Activated CD8-positive, alpha-beta T cell treated with anti-CD3 and anti-CD28 coated beads for 36 hours (primary cell): Measurements from ENCODE around the gene CCDC152. TPM values are rescaled to one million over a fixed set of nuclear protein-coding genes. Genes with fewer than 3 reads are reported as not detected.
"Not testable (repeated sequence)": the region's sequence is repeated elsewhere in the genome, so short reads cannot be mapped to it uniquely, and the experiment has no call there.

Experiments
- ATAC-seq: fragments of 200-7000 bp; cut with Tn5 transposase; one replicate; pipeline ENCODE4 v1.10.0; 2021; ENCODE audit warnings: mild to moderate bottlenecking, moderate library complexity
- CTCF ChIA-PET: fragments of 350-600 bp; sonication (Branson Sonifier 250); formaldehyde crosslinking; loops from one replicate; lab custom pipeline; 2021; ENCODE audit warnings: antibody characterized with exemption; lab: Charles Lee
- POLR2A ChIA-PET: fragments of 350-600 bp; sonication (Branson Sonifier 250); formaldehyde crosslinking; loops from one replicate; lab custom pipeline; 2021; ENCODE audit warnings: antibody characterized with exemption; lab: Charles Lee
- DNase-seq: peaks from one replicate; pipeline ENCODE4 v3.0.0-alpha.2; 2020
- H3K27ac Mint-ChIP-seq: one replicate; pipeline ENCODE4 v1.8.0; 2021; ENCODE audit warnings: mild to moderate bottlenecking, mixed read lengths
- H3K27me3 Mint-ChIP-seq: one replicate; pipeline ENCODE4 v1.8.0; 2021; ENCODE audit warnings: mixed read lengths
- H3K36me3 Mint-ChIP-seq: one replicate; pipeline ENCODE4 v1.8.0; 2021; ENCODE audit warnings: low read depth, mixed read lengths
- H3K4me1 Mint-ChIP-seq: one replicate; pipeline ENCODE4 v1.8.0; 2021; ENCODE audit warnings: low read depth, mixed read lengths
- H3K4me3 Mint-ChIP-seq: one replicate; pipeline ENCODE4 v1.8.0; 2021; ENCODE audit warnings: mild to moderate bottlenecking, moderate library complexity, mixed read lengths
- H3K9me3 Mint-ChIP-seq: one replicate; pipeline ENCODE4 v1.8.0; 2021; ENCODE audit warnings: mixed read lengths
- CTCF ChIP-seq: fragments of 200-600 bp; IDR thresholded peaks from one replicate; pipeline ENCODE4 v1.8.0; 2022; ENCODE audit warnings: antibody characterized with exemption, mild to moderate bottlenecking
- intact Hi-C: fragments of 100-400 bp; cut with micrococcal nuclease; formaldehyde crosslinking; loops from one replicate; pipeline ENCODE4 v1.10.0; 2022
- total RNA-seq, 2 experiments: library from RNA; stranded (reverse); gene quantifications; one replicate each; pipeline ENCODE4 v1.2.3, GENCODE V29; 2021

CCDC152 gene
- total RNA-seq, 2 experiments from 2014 or later: 10.1 to 10.8 TPM

- Mint-ChIP-seq H3K27ac (no peak overlapping the region), H3K4me3 (no peak overlapping the region), H3K9me3 (no peaks in the 10 kb centered on the region), H3K36me3 (no peaks in the 10 kb centered on the region), H3K27me3 (no peaks in the 10 kb centered on the region), H3K4me1 (peaks cover 3% of the 10 kb centered on the region)
- intact Hi-C loops: no loop called here
- ATAC-seq (no peak), DNase-seq (no peak)
- ChIA-PET CTCF (interaction anchor here (0.8 to 1.9 kb wide), 4 partner anchors 43 to 79 kb away, joined by 3 to 8 read pairs (median 3); no protein-coding TSS in a partner anchor), POLR2A (no interaction called here)
- TF ChIP-seq CTCF: no peak
Observed at GRCh38 chr5:42810834-42811590, 54.4 kb downstream of the CCDC152 start.

GRCh38 chr5:42811591-42812446, 55.2 kb downstream of the CCDC152 start, which contains the start of gene SELENOP:
Gene SELENOP (minus strand): TSS chr5:42811892. CDS start chr5:42808353, 3,539 bp downstream.
- H3K4me3 Mint-ChIP-seq: no peak within 1 kb of the TSS
- ChIA-PET CTCF (interaction anchor here (0.8 kb wide), 1 partner anchor 78 kb away, joined by 3 read pairs; no protein-coding TSS in a partner anchor), POLR2A (no interaction called here)
- H3K4me1 Mint-ChIP-seq: peaks cover 3% of the 10 kb centered on the region
- H3K27me3 Mint-ChIP-seq: no peaks in the 10 kb centered on the region
- H3K9me3 Mint-ChIP-seq: no peaks in the 10 kb centered on the region
- no peak within 1 kb of the TSS for H3K27ac Mint-ChIP-seq
- ATAC-seq: no peak
- no peaks in the 10 kb centered on the region for H3K36me3 Mint-ChIP-seq
- no peak for TF ChIP-seq CTCF
- DNase-seq: no peak
- intact Hi-C loops: no loop called here

DNA sequence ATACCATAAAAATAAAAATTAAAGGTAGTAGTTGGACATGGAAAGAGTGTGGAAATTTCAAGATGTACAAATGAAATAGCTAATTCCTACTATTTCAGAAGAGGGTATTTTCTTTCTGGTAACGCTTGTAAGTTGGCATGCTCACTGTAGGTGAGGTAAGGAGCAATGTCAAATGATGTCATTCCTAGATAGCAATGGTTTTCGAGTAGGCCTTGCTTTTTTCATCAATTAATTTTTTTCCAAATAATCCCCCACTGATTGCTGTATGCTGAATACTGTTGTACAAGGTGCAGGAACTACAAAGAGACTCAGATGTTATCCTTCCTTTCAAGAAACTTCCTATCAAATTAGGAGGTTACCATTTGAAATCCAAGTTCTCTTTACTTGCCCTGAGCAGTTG, 56.0 kb downstream of the CCDC152 start:
- no peak overlapping the region for H3K4me3 Mint-ChIP-seq
- POLR2A ChIA-PET: no interaction called here

DNA sequence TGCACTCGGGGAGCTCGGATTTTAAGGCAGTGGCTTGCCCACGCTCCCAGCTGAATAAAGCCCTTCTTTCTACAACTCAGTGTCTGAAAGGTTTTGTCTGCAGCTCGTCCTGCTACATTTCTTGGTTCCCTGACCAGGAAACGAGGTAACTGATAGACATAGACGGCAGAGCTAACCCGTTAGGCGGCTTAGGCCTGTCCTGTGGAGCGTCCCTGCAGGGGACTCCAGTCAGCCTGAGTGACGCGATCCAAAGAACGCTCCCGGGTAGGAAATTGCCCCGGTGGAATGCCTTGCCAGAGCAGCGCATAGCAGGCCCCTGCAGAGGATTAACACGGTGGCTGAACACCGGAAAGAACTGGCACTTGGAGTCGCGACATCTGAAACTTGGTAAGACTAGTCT, 56.9 kb downstream of the CCDC152 start:
- Mint-ChIP-seq H3K36me3 (no peaks in the 10 kb centered on the region), H3K27ac (no peak overlapping the region), H3K27me3 (no peaks in the 10 kb centered on the region), H3K9me3 (no peaks in the 10 kb centered on the region), H3K4me3 (no peak overlapping the region), H3K4me1 (peaks cover 3% of the 10 kb centered on the region)
- DNase-seq (no peak), ATAC-seq (no peak)
- TF ChIP-seq CTCF: no peak
- ChIA-PET POLR2A (no interaction called here), CTCF (no interaction called here)
- intact Hi-C loops: no loop called here

More for the DNA sequence above, 56.0 kb downstream of the CCDC152 start:
- no peak for TF ChIP-seq CTCF
- H3K27me3 Mint-ChIP-seq: no peaks in the 10 kb centered on the region
- intact Hi-C loops: no loop called here
- H3K27ac Mint-ChIP-seq: no peak overlapping the region
- CTCF ChIA-PET: no interaction called here
- H3K9me3 Mint-ChIP-seq: no peaks in the 10 kb centered on the region
- H3K36me3 Mint-ChIP-seq: no peaks in the 10 kb centered on the region
- DNase-seq (no peak), ATAC-seq (no peak)
- H3K4me1 Mint-ChIP-seq: peaks cover 3% of the 10 kb centered on the region

- POLR2A ChIA-PET: interaction anchor here (0.6 kb wide), 1 partner anchor 576 kb away, joined by 3 read pairs; no protein-coding TSS in a partner anchor
- H3K9me3 Mint-ChIP-seq, H3K4me1 Mint-ChIP-seq, H3K27me3 Mint-ChIP-seq, H3K36me3 Mint-ChIP-seq, DNase-seq, intact Hi-C loops, ATAC-seq, H3K4me3 Mint-ChIP-seq, CTCF ChIA-PET, H3K27ac Mint-ChIP-seq: not testable (repeated sequence)
Observed at GRCh38 chr5:42816546-42816945, 59.9 kb downstream of the CCDC152 start.
